ENCODE results near the gene ADRA2C.

The ADRA2C gene

DNA sequence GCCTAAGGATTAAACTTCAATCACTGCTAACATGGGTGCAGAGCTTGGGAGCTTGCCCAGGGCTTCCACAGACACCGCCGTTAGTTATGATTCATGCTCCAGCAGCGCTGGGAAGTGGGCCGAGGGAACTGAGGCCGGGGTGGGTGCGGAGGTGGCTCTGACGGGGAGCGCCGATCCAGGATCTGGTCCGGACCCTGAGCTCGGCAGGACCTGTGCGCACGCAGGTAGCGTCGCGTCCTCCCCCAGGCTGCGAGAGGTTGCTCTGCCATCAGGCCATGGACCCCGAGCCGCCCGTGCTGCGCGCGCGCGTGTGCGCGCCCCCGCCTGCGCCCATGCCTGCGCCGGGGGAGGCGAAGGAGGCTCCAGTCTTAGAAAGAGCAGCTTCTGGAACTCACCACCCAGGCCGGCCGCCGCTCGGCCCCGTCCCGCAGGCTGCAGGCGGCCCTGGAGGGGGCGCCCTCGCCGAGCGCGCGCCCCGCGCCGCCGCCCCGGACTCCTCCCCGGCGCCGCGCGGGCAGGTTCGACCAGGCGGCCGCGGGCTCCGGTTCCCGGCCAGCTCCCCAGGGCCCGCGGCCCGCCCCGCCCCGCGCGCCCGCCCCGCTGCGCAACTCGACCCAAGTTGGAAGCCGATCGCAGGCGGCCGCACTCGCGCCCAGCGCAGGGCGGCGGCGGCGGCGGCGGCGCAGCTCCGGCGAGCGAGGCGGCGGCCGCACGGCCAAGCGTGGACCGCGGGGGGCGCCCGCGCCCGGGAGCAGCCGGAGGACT lies 732 bp upstream of the ADRA2C start:
- H3K9me3 ChIP-seq (ENCODE audit: control insufficient read depth, insufficient read depth, low read length): no peaks in the 10 kb centered on the region
- no peak overlapping the region for H3K4me3 ChIP-seq (ENCODE audit: low read length)
- H3F3A ChIP-seq (ENCODE audit: control insufficient read depth, insufficient read depth): no peaks in the 10 kb centered on the region
- no peaks in the 10 kb centered on the region for H3K36me3 ChIP-seq (ENCODE audit: control insufficient read depth, low read length)
- peaks cover 26% of the 10 kb centered on the region for H3K4me1 ChIP-seq (ENCODE audit: control insufficient read depth, low read length)
- H3K4me2 ChIP-seq (ENCODE audit: low read length): no peak overlapping the region; the same call in 1 of the 2 replicates
- 0 out of 2 replicates have a peak, but pooled peaks cover 5% of the 10 kb centered on the region for H3K27me3 ChIP-seq (ENCODE audit: control insufficient read depth, low read length)
- no peak for TF ChIP-seq EZH2phosphoT487 (IDR thresholded peaks at IDR 0.05; ENCODE audit: borderline replicate concordance, low read length)
- TF ChIP-seq, protein P1, sequence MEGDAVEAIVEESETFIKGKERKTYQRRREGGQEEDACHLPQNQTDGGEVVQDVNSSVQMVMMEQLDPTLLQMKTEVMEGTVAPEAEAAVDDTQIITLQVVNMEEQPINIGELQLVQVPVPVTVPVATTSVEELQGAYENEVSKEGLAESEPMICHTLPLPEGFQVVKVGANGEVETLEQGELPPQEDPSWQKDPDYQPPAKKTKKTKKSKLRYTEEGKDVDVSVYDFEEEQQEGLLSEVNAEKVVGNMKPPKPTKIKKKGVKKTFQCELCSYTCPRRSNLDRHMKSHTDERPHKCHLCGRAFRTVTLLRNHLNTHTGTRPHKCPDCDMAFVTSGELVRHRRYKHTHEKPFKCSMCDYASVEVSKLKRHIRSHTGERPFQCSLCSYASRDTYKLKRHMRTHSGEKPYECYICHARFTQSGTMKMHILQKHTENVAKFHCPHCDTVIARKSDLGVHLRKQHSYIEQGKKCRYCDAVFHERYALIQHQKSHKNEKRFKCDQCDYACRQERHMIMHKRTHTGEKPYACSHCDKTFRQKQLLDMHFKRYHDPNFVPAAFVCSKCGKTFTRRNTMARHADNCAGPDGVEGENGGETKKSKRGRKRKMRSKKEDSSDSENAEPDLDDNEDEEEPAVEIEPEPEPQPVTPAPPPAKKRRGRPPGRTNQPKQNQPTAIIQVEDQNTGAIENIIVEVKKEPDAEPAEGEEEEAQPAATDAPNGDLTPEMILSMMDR (IDR thresholded peaks at IDR 0.05; ENCODE audit: low read depth, low read length, poor library complexity, severe bottlenecking): no peak
- no peaks in the 10 kb centered on the region for H4K20me1 ChIP-seq (ENCODE audit: control insufficient read depth, insufficient read depth, low read depth, low read length)
- H3K9me2 ChIP-seq (replicated peaks; ENCODE audit: control insufficient read depth, low read length): no peaks in the 10 kb centered on the region
- H3K79me2 ChIP-seq (ENCODE audit: control insufficient read depth, low read length): no peaks in the 10 kb centered on the region
- no peak overlapping the region for H3K27ac ChIP-seq (ENCODE audit: low read depth, low read length)

DNA sequence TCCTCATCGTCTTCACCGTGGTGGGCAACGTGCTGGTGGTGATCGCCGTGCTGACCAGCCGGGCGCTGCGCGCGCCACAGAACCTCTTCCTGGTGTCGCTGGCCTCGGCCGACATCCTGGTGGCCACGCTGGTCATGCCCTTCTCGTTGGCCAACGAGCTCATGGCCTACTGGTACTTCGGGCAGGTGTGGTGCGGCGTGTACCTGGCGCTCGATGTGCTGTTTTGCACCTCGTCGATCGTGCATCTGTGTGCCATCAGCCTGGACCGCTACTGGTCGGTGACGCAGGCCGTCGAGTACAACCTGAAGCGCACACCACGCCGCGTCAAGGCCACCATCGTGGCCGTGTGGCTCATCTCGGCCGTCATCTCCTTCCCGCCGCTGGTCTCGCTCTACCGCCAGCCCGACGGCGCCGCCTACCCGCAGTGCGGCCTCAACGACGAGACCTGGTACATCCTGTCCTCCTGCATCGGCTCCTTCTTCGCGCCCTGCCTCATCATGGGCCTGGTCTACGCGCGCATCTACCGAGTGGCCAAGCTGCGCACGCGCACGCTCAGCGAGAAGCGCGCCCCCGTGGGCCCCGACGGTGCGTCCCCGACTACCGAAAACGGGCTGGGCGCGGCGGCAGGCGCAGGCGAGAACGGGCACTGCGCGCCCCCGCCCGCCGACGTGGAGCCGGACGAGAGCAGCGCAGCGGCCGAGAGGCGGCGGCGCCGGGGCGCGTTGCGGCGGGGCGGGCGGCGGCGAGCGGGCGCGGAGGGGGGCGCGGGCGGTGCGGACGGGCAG lies 792 bp downstream of the ADRA2C start:
- no peak overlapping the region for H3K4me2 ChIP-seq (ENCODE audit: low read length)
- no peaks in the 10 kb centered on the region for H3K9me3 ChIP-seq (ENCODE audit: control insufficient read depth, insufficient read depth, low read length)
- no peak overlapping the region for H3K4me3 ChIP-seq (ENCODE audit: low read length)
- peaks cover 33% of the 10 kb centered on the region for H3K4me1 ChIP-seq (ENCODE audit: control insufficient read depth, low read length)
- no peaks in the 10 kb centered on the region for H4K20me1 ChIP-seq (ENCODE audit: control insufficient read depth, insufficient read depth, low read depth, low read length)
- no peaks in the 10 kb centered on the region for H3F3A ChIP-seq (ENCODE audit: control insufficient read depth, insufficient read depth)
- H3K27ac ChIP-seq (ENCODE audit: low read depth, low read length): no peak overlapping the region
- 0 out of 2 replicates have a peak, but pooled peaks cover 5% of the 10 kb centered on the region for H3K27me3 ChIP-seq (ENCODE audit: control insufficient read depth, low read length)
- H3K36me3 ChIP-seq (ENCODE audit: control insufficient read depth, low read length): no peaks in the 10 kb centered on the region
- no peak for TF ChIP-seq EZH2phosphoT487 (IDR thresholded peaks at IDR 0.05; ENCODE audit: borderline replicate concordance, low read length)
- TF ChIP-seq, protein P1 (IDR thresholded peaks at IDR 0.05; ENCODE audit: low read depth, low read length, poor library complexity, severe bottlenecking): no peak
- no peaks in the 10 kb centered on the region for H3K9me2 ChIP-seq (replicated peaks; ENCODE audit: control insufficient read depth, low read length)
- no peaks in the 10 kb centered on the region for H3K79me2 ChIP-seq (ENCODE audit: control insufficient read depth, low read length)

DNA sequence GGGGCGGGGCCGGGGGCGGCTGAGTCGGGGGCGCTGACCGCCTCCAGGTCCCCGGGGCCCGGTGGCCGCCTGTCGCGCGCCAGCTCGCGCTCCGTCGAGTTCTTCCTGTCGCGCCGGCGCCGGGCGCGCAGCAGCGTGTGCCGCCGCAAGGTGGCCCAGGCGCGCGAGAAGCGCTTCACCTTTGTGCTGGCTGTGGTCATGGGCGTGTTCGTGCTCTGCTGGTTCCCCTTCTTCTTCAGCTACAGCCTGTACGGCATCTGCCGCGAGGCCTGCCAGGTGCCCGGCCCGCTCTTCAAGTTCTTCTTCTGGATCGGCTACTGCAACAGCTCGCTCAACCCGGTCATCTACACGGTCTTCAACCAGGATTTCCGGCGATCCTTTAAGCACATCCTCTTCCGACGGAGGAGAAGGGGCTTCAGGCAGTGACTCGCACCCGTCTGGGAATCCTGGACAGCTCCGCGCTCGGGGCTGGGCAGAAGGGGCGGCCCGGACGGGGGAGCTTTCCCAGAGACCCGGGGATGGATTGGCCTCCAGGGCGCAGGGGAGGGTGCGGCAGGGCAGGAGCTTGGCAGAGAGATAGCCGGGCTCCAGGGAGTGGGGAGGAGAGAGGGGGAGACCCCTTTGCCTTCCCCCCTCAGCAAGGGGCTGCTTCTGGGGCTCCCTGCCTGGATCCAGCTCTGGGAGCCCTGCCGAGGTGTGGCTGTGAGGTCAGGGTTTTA lies 1.5 kb downstream of the ADRA2C start:
- Histone ChIP-seq H4K20me1 (ENCODE audit: control insufficient read depth, insufficient read depth, low read depth, low read length) (no peaks in the 10 kb centered on the region), H3K4me3 (ENCODE audit: low read length) (no peak overlapping the region), H3K27me3 (ENCODE audit: control insufficient read depth, low read length) (0 out of 2 replicates have a peak, but pooled peaks cover 5% of the 10 kb centered on the region)

More for the DNA sequence above, 1.5 kb downstream of the ADRA2C start:
- H3F3A ChIP-seq (ENCODE audit: control insufficient read depth, insufficient read depth): no peaks in the 10 kb centered on the region
- no peak overlapping the region for H3K27ac ChIP-seq (ENCODE audit: low read depth, low read length)
- H3K79me2 ChIP-seq (ENCODE audit: control insufficient read depth, low read length): no peaks in the 10 kb centered on the region
- no peak overlapping the region; the same call in 1 of the 2 replicates for H3K4me2 ChIP-seq (ENCODE audit: low read length)
- no peaks in the 10 kb centered on the region for H3K9me3 ChIP-seq (ENCODE audit: control insufficient read depth, insufficient read depth, low read length)
- H3K9me2 ChIP-seq (replicated peaks; ENCODE audit: control insufficient read depth, low read length): no peaks in the 10 kb centered on the region
- TF ChIP-seq EZH2phosphoT487 (IDR thresholded peaks at IDR 0.05; ENCODE audit: borderline replicate concordance, low read length): no peak
- TF ChIP-seq, protein P1 (IDR thresholded peaks at IDR 0.05; ENCODE audit: low read depth, low read length, poor library complexity, severe bottlenecking): no peak
- peaks cover 33% of the 10 kb centered on the region for H3K4me1 ChIP-seq (ENCODE audit: control insufficient read depth, low read length)
- H3K36me3 ChIP-seq (ENCODE audit: control insufficient read depth, low read length): no peaks in the 10 kb centered on the region
